WTC11 (cell line): ENCODE data around the gene SHCBP1. TPM values are rescaled to one million over a fixed set of nuclear protein-coding genes. Genes with fewer than 3 reads are reported as not detected.

Experiments used
- ATAC-seq: fragments of 200-7000 bp; cut with Tn5 transposase; 2 replicates; pipeline ENCODE4 v1.10.0; 2021; ENCODE audit warnings: mild to moderate bottlenecking, moderate library complexity
- CTCF ChIA-PET: fragments of 300-600 bp; sonication (Branson Sonifier 250); formaldehyde crosslinking; loops from one replicate; lab custom pipeline; 2021; ENCODE audit warnings: antibody characterized with exemption; lab: Charles Lee
- POLR2A ChIA-PET: fragments of 350-600 bp; sonication (Branson Sonifier 250); formaldehyde crosslinking; loops from one replicate; lab custom pipeline; 2021; ENCODE audit warnings: antibody characterized with exemption; lab: Charles Lee
- DNase-seq: peaks from one replicate; pipeline ENCODE4 v3.0.0; 2021; ENCODE audit warnings: low spot score
- H3K27ac Mint-ChIP-seq: 2 replicates; pipeline ENCODE4 v1.8.0; 2021; ENCODE audit warnings: mixed read lengths
- H3K27me3 Mint-ChIP-seq: 2 replicates; pipeline ENCODE4 v1.8.0; 2021; ENCODE audit warnings: low read depth, mild to moderate bottlenecking, moderate library complexity, mixed read lengths
- H3K36me3 Mint-ChIP-seq: 2 replicates; pipeline ENCODE4 v1.8.0; 2021; ENCODE audit warnings: mixed read lengths
- H3K4me1 Mint-ChIP-seq: 2 replicates; pipeline ENCODE4 v1.8.0; 2022; ENCODE audit warnings: mixed read lengths
- H3K4me3 Mint-ChIP-seq: 2 replicates; pipeline ENCODE4 v1.8.0; 2021; ENCODE audit warnings: mild to moderate bottlenecking, moderate library complexity, mixed read lengths
- H3K9me3 Mint-ChIP-seq: 2 replicates; pipeline ENCODE4 v1.8.0; 2021; ENCODE audit warnings: mixed read lengths
- AR ChIP-seq: fragments of 250-450 bp; sonication (Bioruptor Pico); IDR thresholded peaks from 2 replicates; pipeline ENCODE4 v1.9.0; 2021; ENCODE audit warnings: mild to moderate bottlenecking
- ATF2 ChIP-seq: sonication (generic); formaldehyde crosslinking; IDR thresholded peaks from 2 replicates; pipeline ENCODE4 v1.8.1; 2022; ENCODE audit warnings: low read depth, missing genetic modification reagents, borderline replicate concordance
- CTCF ChIP-seq: fragments of 200-600 bp; IDR thresholded peaks from 2 replicates; pipeline ENCODE4 v1.8.0; 2022; ENCODE audit warnings: antibody characterized with exemption
- EMX1 ChIP-seq: fragments of 250-450 bp; sonication (Bioruptor Pico); IDR thresholded peaks from 2 replicates; pipeline ENCODE4 v1.8.0; 2021; ENCODE audit warnings: mild to moderate bottlenecking
- ETV6 ChIP-seq: sonication (generic); formaldehyde crosslinking; IDR thresholded peaks from 2 replicates; pipeline ENCODE4 v1.8.1; 2022; ENCODE audit warnings: mild to moderate bottlenecking, missing genetic modification reagents
- GABPB1 ChIP-seq: sonication (generic); formaldehyde crosslinking; IDR thresholded peaks from 2 replicates; pipeline ENCODE4 v1.8.1; 2023; ENCODE audit warnings: mild to moderate bottlenecking, missing genetic modification reagents
- GRHL2 ChIP-seq: fragments of 250-450 bp; sonication (Bioruptor Pico); IDR thresholded peaks from 2 replicates; pipeline ENCODE4 v1.8.0; 2022; ENCODE audit warnings: mild to moderate bottlenecking, moderate library complexity; ENCODE audit not compliant: insufficient replicate concordance, severe bottlenecking
- IRF2 ChIP-seq: sonication (generic); formaldehyde crosslinking; IDR thresholded peaks from 2 replicates; pipeline ENCODE4 v1.8.0; 2022; ENCODE audit warnings: low read depth, missing genetic modification reagents, borderline replicate concordance
- JAZF1 ChIP-seq: fragments of 250-450 bp; sonication (Bioruptor Pico); IDR thresholded peaks from 2 replicates; pipeline ENCODE4 v1.9.0; 2021; ENCODE audit warnings: moderate library complexity, mild to moderate bottlenecking, inconsistent platforms
- NR1H2 ChIP-seq: sonication (generic); formaldehyde crosslinking; IDR thresholded peaks from 2 replicates; pipeline ENCODE4 v1.9.0; 2021; ENCODE audit warnings: mild to moderate bottlenecking, moderate library complexity, missing genetic modification reagents
- NR2C2 ChIP-seq: sonication (generic); formaldehyde crosslinking; IDR thresholded peaks from 2 replicates; pipeline ENCODE4 v1.8.0; 2022; ENCODE audit warnings: mild to moderate bottlenecking, missing genetic modification reagents
- NR3C1 ChIP-seq: sonication (generic); formaldehyde crosslinking; conservative IDR thresholded peaks from 2 replicates; pipeline ENCODE4 v1.8.1; 2023; ENCODE audit warnings: low read depth, mild to moderate bottlenecking, missing genetic modification reagents
- TEAD1 ChIP-seq: sonication (generic); formaldehyde crosslinking; IDR thresholded peaks from 2 replicates; pipeline ENCODE4 v1.8.0; 2022; ENCODE audit warnings: mild to moderate bottlenecking, missing genetic modification reagents
- TEAD4 ChIP-seq: sonication (generic); formaldehyde crosslinking; IDR thresholded peaks from 2 replicates; pipeline ENCODE4 v1.8.0; 2022; ENCODE audit warnings: mild to moderate bottlenecking, missing genetic modification reagents
- ZBTB21 ChIP-seq: sonication (generic); formaldehyde crosslinking; IDR thresholded peaks from 2 replicates; pipeline ENCODE4 v1.8.1; 2023; ENCODE audit warnings: mild to moderate bottlenecking, missing genetic modification reagents, borderline replicate concordance
- ZNF263 ChIP-seq: sonication (generic); formaldehyde crosslinking; IDR thresholded peaks from 2 replicates; pipeline ENCODE4 v1.8.1; 2022; ENCODE audit warnings: low read depth, mild to moderate bottlenecking, moderate library complexity, missing genetic modification reagents
- ZNF396 ChIP-seq: fragments of 250-450 bp; sonication (Bioruptor Pico); IDR thresholded peaks from 2 replicates; pipeline ENCODE4 v1.8.0; 2021; ENCODE audit warnings: mild to moderate bottlenecking, moderate library complexity, borderline replicate concordance
- ZNF425 ChIP-seq: fragments of 250-450 bp; sonication (Bioruptor Pico); conservative IDR thresholded peaks from 2 replicates; pipeline ENCODE4 v1.9.0; 2021; ENCODE audit warnings: mild to moderate bottlenecking
- ZSCAN18 ChIP-seq: fragments of 250-450 bp; sonication (Bioruptor Pico); IDR thresholded peaks from 2 replicates; pipeline ENCODE4 v2.1.2; 2022; ENCODE audit warnings: mild to moderate bottlenecking, moderate library complexity
- total RNA-seq: library from RNA; stranded (reverse); gene quantifications from 3 replicates; pipeline ENCODE4 v1.2.3, GENCODE V29; 2021

Gene SHCBP1
- total RNA-seq, 1 experiment from 2014 or later, result 20.2 TPM

GRCh38 chr16:46651305-46651704 is 30.1 kb upstream of the SHCBP1 start:
- Mint-ChIP-seq H3K4me1 (peaks cover 4% of the 10 kb centered on the region; the same call in 1 of the 2 replicates), H3K36me3 (no peaks in the 10 kb centered on the region), H3K27ac (no peak overlapping the region), H3K4me3 (no peak overlapping the region), H3K9me3 (peaks cover 4% of the 10 kb centered on the region), H3K27me3 (no peaks in the 10 kb centered on the region)
- TF ChIP-seq TEAD1 (CRISPR knock-in tag) (no peak), ZNF425 (CRISPR knock-in tag) (no peak), AR (CRISPR knock-in tag) (no peak), CTCF (no peak), GABPB1 (no peak), TEAD4 (CRISPR knock-in tag) (no peak), GRHL2 (CRISPR knock-in tag) (no peak), ZNF396 (CRISPR knock-in tag) (no peak), NR1H2 (CRISPR knock-in tag) (no peak), NR3C1 (no peak), IRF2 (no peak), ZBTB21 (CRISPR knock-in tag) (no peak), ATF2 (no peak), ZSCAN18 (CRISPR knock-in tag) (no peak), EMX1 (CRISPR knock-in tag) (no peak), ZNF263 (CRISPR knock-in tag) (no peak), JAZF1 (CRISPR knock-in tag) (no peak), ETV6 (CRISPR knock-in tag) (no peak), NR2C2 (CRISPR knock-in tag) (no peak)
- CTCF ChIA-PET, result interaction anchor here (0.6 to 0.9 kb wide), 2 partner anchors 9 to 22 kb away, joined by 3 read pairs; no protein-coding TSS in a partner anchor
- no peak for DNase-seq
- POLR2A ChIA-PET, result no interaction called here
- no peak for ATAC-seq
